GM12875 (cell line): ENCODE data around the gene LCLAT1.
"Not testable (repeated sequence)": the region's sequence is repeated elsewhere in the genome, so short reads cannot be mapped to it uniquely, and the experiment has no call there.

Experiments used
- H3K4me3 ChIP-seq: one replicate; pipeline ENCODE4 v1.5.1; 2011; ENCODE audit warnings: low read depth, low read length, control low read depth
- TF ChIP-seq, protein P1 (sequence below): IDR thresholded peaks from 2 replicates; pipeline ENCODE4 v1.5.1; 2011; ENCODE audit warnings: low read depth, mild to moderate bottlenecking, control low read depth, inconsistent platforms, low read length, moderate library complexity, borderline replicate concordance; ENCODE audit not compliant: insufficient read depth

The LCLAT1 gene

GRCh38 chr2:30636311-30636710, 189.3 kb downstream of the LCLAT1 start:
- TF ChIP-seq, protein P1, sequence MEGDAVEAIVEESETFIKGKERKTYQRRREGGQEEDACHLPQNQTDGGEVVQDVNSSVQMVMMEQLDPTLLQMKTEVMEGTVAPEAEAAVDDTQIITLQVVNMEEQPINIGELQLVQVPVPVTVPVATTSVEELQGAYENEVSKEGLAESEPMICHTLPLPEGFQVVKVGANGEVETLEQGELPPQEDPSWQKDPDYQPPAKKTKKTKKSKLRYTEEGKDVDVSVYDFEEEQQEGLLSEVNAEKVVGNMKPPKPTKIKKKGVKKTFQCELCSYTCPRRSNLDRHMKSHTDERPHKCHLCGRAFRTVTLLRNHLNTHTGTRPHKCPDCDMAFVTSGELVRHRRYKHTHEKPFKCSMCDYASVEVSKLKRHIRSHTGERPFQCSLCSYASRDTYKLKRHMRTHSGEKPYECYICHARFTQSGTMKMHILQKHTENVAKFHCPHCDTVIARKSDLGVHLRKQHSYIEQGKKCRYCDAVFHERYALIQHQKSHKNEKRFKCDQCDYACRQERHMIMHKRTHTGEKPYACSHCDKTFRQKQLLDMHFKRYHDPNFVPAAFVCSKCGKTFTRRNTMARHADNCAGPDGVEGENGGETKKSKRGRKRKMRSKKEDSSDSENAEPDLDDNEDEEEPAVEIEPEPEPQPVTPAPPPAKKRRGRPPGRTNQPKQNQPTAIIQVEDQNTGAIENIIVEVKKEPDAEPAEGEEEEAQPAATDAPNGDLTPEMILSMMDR = no peak
- H3K4me3 ChIP-seq = no peak overlapping the region

GRCh38 chr2:30639836-30640235, 192.8 kb downstream of the LCLAT1 start:
- TF ChIP-seq, protein P1 = no peak
- H3K4me3 ChIP-seq = no peak overlapping the region

DNA sequence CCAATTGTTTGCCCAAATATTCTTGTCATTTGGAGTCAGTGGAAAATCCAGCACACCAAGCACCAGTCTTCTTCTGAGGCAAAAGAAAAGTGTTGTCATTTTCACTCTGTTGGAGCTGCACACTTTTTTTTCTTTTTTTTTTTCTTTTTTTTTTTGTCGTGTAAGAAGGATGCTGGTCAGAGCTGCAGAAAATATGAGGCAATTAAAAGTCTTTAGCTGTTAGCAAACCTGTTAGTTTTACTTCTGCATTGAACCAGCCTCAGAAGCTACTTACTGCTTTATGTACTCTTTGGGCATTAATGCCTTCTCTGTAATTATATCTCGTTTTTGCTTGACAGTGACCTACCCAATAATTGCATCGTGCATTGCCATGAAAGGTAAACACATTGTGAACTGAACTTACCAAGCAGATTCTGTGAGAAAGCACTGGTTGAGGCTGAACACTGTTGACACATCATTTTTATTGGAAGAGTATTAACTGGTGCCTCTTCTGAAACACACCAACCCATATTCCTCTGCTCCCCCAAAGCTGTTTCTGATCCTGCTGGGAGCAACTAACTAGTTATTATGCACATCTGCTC, 194.8 kb downstream of the LCLAT1 start:
- no peak overlapping the region for H3K4me3 ChIP-seq
- TF ChIP-seq, protein P1 = no peak

DNA sequence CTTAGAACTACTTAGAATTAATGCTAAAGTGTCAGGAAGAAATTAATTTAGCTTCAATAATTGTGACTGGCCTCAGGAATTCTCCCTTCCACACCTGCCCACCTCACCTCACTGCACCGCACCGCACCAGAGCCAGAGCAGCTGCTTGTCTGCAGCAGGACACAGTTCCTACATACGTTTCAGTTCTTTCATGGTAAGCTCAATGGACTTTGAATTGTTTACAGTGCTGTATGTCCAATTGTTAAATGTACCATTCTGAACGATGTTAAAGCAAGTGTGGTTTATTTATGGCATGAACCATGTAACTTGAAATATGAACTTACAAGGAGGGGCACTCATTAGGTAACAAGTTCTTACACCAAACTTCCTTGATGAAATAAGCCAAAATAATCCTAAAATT, 196.0 kb downstream of the LCLAT1 start:
- H3K4me3 ChIP-seq = not testable (repeated sequence)

GRCh38 chr2:30643674-30644073, 196.6 kb downstream of the LCLAT1 start:
- TF ChIP-seq, protein P1 = no peak
- no peak overlapping the region for H3K4me3 ChIP-seq

- TF ChIP-seq, protein P1 = no peak
- no peak overlapping the region for H3K4me3 ChIP-seq
These were observed 198.2 kb downstream of the LCLAT1 start for GRCh38 chr2:30645081-30645744.

- no peak overlapping the region for H3K4me3 ChIP-seq
These were observed 198.7 kb downstream of the LCLAT1 start for GRCh38 chr2:30645745-30646119.

More at GRCh38 chr2:30645745-30646119, 198.7 kb downstream of the LCLAT1 start:
- TF ChIP-seq, protein P1 = no peak
